Ovary (tissue), 9 donors: Measurements from ENCODE around the gene GTSF1L. TPM values are rescaled to one million over a fixed set of nuclear protein-coding genes. Genes with fewer than 3 reads are reported as not detected.

Experiments
- DNase-seq, 5 donors: peaks; one replicate each; pipeline ENCODE4 v3.0.0-alpha.2; 2019 to 2020
- H3K27ac ChIP-seq, 2 donors: fragments of 200-600 bp; one replicate each; pipeline versions ENCODE4 v1.5.1 to v1.8.0; 2019 to 2022
- H3K27me3 ChIP-seq: fragments of 200-600 bp; one replicate; pipeline ENCODE4 v1.8.0; 2022
- H3K36me3 ChIP-seq: fragments of 200-600 bp; sonication (generic); one replicate; pipeline ENCODE4 v1.5.1; 2019
- H3K4me1 ChIP-seq: one replicate; pipeline ENCODE4 v1.8.1; 2013; ENCODE audit warnings: mild to moderate bottlenecking, moderate library complexity; ENCODE audit not compliant: insufficient read depth
- H3K4me3 ChIP-seq: fragments of 200-600 bp; sonication (generic); one replicate; pipeline ENCODE4 v1.5.1; 2017
- H3K9me3 ChIP-seq, 2 donors: fragments of 200-600 bp in 1 of 2; sonication (generic) in 1 of 2; one replicate each; pipeline versions ENCODE4 v1.5.1 to v1.8.1; 2013 to 2019; ENCODE audit warnings: mild to moderate bottlenecking in 1 of 2, moderate library complexity in 1 of 2
- EP300 ChIP-seq: sonication (generic); formaldehyde crosslinking; IDR thresholded peaks from one replicate; pipeline ENCODE4 v1.6.1; 2017; ENCODE audit warnings: antibody characterized with exemption
- POLR2A ChIP-seq: fragments of 450-650 bp; IDR thresholded peaks from one replicate; pipeline ENCODE4 v1.6.1; 2017; ENCODE audit warnings: antibody characterized with exemption, mild to moderate bottlenecking, moderate library complexity
- WGBS, 3 donors: extraction: QIAGEN DNeasy Blood & Tissue Kit in 1 of 3; methylation state at CpG; one replicate each; pipeline versions ENCODE4 v1.1.5 to v1.1.7; 2013 to 2017; 5-methylcytosine and 5-hydroxymethylcytosine counted together
- intact Hi-C, 4 donors: fragments of 100-400 bp; cut with DNase I; formaldehyde crosslinking; loops; one replicate each; pipeline versions ENCODE4 v1.11.0 to v1.15.1; 2022 to 2023
- polyA plus RNA-seq, 2 donors: library from polyadenylated mRNA; stranded (reverse); fragments of 200-250 nt in 1 of 2; fragments of 350-450 nt in 1 of 2; fragmentation: Illumina TruSeq in 1 of 2; extraction: RNeasy Lipid Tissue Mini Kit (QIAGEN cat#74804) in 1 of 2; gene quantifications; one replicate each; pipeline ENCODE4 v1.2.3, GENCODE V29; 2013 to 2014
- total RNA-seq, 7 donors: library from RNA; depleted of rRNA in 2 of 7; stranded (reverse); fragments of >200 nt in 2 of 7; fragmentation: NEBNext Ultra II Directional in 3 of 7; extraction: Animal tissue kit (Norgen Biotek cat#: 25700) in 3 of 7; gene quantifications; one replicate each; pipeline versions ENCODE4 v1.1.0 to v1.2.4, GENCODE V29; 2016 to 2023
- TF ChIP-seq, protein P1 (sequence below), 3 donors: fragments of 450-650 bp in 2 of 3; fragments of 200-600 bp in 1 of 3; IDR thresholded peaks; one replicate each; pipeline versions ENCODE4 v1.5.1 to v1.8.0; 2016 to 2022; ENCODE audit warnings: antibody characterized with exemption in 3 of 3, mild to moderate bottlenecking in 1 of 3
- donor health status: DM: no; HTN: no; CAD: no; lungs with moderate emphysema.
- donor health status: DM: no; HTN: no; CAD: no.
- donor health status: Bipolar disorder and iron deficiency.
- donor health status: DM: yes; HTN: yes; CAD: no.
- donor health status: DM: no; HTN: no; CAD: no.
- donor health status: DM: yes; HTN: yes; CAD: no.

GTSF1L gene
- total and polyA plus RNA-seq, 9 donors: not detected

DNA sequence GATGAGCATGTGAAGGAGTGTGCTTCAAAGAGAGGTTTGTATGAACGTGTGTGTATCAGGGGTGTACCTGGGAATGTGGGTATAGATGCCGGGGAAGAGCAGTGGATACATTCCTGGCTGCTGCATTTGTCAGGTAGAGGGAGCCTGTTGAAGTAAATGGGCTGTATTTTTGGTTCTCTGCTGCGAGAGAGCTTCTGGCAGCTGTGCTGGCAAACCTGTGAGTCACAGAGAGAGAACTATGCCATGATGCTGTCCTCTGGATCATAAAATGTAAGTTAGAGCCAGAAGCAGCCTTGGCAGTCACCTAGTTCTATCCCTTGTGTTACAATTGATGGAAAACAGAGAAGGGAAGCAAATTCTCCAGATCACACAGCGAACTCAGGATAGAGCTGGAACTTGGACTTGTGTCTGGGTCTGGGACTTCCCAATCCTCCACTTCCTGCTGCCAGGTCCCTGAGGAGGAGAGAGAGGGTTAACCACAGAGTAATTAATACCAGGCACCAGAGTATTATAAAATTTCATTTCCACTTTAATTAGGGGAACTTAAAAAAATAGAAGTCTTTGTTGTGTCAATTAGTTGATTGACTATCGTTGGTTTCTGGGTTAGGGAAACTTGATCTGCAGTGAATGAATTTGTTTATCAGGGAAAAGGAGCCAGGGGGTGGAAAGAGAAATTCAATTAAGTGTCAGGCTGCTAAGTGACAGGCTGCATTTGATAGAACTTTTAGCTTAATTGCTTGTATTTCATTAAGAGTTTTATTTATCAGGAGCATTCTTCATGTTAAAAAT lies 41.1 kb upstream of the GTSF1L start:
- Histone ChIP-seq H3K27me3 (no peaks in the 10 kb centered on the region), H3K9me3 (no peaks in the 10 kb centered on the region)

GRCh38 chr20:43766917-43767316 lies 40.1 kb upstream of the GTSF1L start:
- DNase-seq: no peak
- no peaks in the 10 kb centered on the region for H3K36me3 ChIP-seq
- TF ChIP-seq EP300 (no peak), POLR2A (no peak)
- TF ChIP-seq, protein P1, sequence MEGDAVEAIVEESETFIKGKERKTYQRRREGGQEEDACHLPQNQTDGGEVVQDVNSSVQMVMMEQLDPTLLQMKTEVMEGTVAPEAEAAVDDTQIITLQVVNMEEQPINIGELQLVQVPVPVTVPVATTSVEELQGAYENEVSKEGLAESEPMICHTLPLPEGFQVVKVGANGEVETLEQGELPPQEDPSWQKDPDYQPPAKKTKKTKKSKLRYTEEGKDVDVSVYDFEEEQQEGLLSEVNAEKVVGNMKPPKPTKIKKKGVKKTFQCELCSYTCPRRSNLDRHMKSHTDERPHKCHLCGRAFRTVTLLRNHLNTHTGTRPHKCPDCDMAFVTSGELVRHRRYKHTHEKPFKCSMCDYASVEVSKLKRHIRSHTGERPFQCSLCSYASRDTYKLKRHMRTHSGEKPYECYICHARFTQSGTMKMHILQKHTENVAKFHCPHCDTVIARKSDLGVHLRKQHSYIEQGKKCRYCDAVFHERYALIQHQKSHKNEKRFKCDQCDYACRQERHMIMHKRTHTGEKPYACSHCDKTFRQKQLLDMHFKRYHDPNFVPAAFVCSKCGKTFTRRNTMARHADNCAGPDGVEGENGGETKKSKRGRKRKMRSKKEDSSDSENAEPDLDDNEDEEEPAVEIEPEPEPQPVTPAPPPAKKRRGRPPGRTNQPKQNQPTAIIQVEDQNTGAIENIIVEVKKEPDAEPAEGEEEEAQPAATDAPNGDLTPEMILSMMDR (IDR thresholded peaks at IDR 0.05): no peak
- no peak overlapping the region for H3K27ac ChIP-seq
- no peak overlapping the region for H3K4me3 ChIP-seq
- WGBS, 3 donors: 54 to 65% (median 63%) methylated on average over 9 of the region's 9 CpGs
- intact Hi-C loops: no loop called here
- no peaks in the 10 kb centered on the region for H3K27me3 ChIP-seq
- no peaks in the 10 kb centered on the region for H3K4me1 ChIP-seq
- no peaks in the 10 kb centered on the region for H3K9me3 ChIP-seq

More for the DNA sequence above, 41.1 kb upstream of the GTSF1L start:
- H3K4me1 ChIP-seq: no peaks in the 10 kb centered on the region
- intact Hi-C loops: no loop called here
- no peak overlapping the region for H3K4me3 ChIP-seq
- TF ChIP-seq POLR2A (no peak), EP300 (no peak)
- TF ChIP-seq, protein P1 (IDR thresholded peaks at IDR 0.05): no peak
- WGBS, 3 donors: 30 to 46% (median 37%) methylated on average over 5 of the region's 5 CpGs
- no peaks in the 10 kb centered on the region for H3K36me3 ChIP-seq
- DNase-seq: no peak
- no peak overlapping the region for H3K27ac ChIP-seq

DNA sequence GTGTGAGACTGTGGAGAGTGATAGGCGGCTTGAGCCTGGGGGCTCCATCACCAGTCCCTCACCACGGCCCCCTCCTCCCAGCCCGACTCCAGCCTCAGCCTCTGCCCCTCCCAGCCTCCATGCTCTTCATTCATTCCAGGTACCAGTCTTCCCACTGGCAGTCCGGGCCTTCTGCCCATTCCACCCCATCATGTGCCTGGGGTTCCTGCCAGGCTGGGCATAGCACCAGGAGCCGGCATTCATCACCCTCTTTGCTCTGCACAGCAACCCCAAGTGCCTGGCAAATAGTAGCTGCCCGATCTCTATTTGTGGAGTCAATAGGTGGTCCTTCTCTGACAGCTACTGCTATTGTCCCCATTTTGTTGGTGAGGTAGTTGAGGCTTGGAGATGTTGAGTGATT lies 39.6 kb upstream of the GTSF1L start:
- intact Hi-C loops: no loop called here
- H3K9me3 ChIP-seq: no peaks in the 10 kb centered on the region
- TF ChIP-seq POLR2A (no peak), EP300 (no peak)
- TF ChIP-seq, protein P1 (IDR thresholded peaks at IDR 0.05): no peak
- H3K27me3 ChIP-seq: no peaks in the 10 kb centered on the region
- H3K4me3 ChIP-seq: no peak overlapping the region
- no peaks in the 10 kb centered on the region for H3K36me3 ChIP-seq
- WGBS, 3 donors: 37 to 56% (median 45%) methylated on average over 6 of the region's 6 CpGs
- no peak for DNase-seq
- H3K27ac ChIP-seq: no peak overlapping the region
- no peaks in the 10 kb centered on the region for H3K4me1 ChIP-seq

GRCh38 chr20:43765916-43766315 lies 39.1 kb upstream of the GTSF1L start:
- H3K9me3 ChIP-seq: no peaks in the 10 kb centered on the region
- H3K36me3 ChIP-seq: no peaks in the 10 kb centered on the region
- no peaks in the 10 kb centered on the region for H3K4me1 ChIP-seq
- 13 to 30% (median 22%) methylated on average over 7 of the region's 7 CpGs for WGBS, 3 donors
- H3K27ac ChIP-seq: no peak overlapping the region
- intact Hi-C loops: no loop called here
- no peak overlapping the region for H3K4me3 ChIP-seq
- TF ChIP-seq, protein P1 (IDR thresholded peaks at IDR 0.05): no peak
- TF ChIP-seq EP300 (no peak), POLR2A (no peak)
- H3K27me3 ChIP-seq: no peaks in the 10 kb centered on the region
- DNase-seq: no peak
